ENCODE measurements around the gene SIRPB1. TPM values are rescaled to one million over a fixed set of nuclear protein-coding genes. Genes with fewer than 3 reads are reported as not detected.
"Not testable (repeated sequence)": the region's sequence is repeated elsewhere in the genome, so short reads cannot be mapped to it uniquely, and the experiment has no call there.

Gene SIRPB1
- 0.47 TPM for total RNA-seq

GRCh38 chr20:1619861-1620444 lies at the start of gene SIRPB1:
Gene SIRPB1 (minus strand): TSS chr20:1620009. CDS start chr20:1619944, 65 bp downstream.
- no peak for DNase-seq

DNA sequence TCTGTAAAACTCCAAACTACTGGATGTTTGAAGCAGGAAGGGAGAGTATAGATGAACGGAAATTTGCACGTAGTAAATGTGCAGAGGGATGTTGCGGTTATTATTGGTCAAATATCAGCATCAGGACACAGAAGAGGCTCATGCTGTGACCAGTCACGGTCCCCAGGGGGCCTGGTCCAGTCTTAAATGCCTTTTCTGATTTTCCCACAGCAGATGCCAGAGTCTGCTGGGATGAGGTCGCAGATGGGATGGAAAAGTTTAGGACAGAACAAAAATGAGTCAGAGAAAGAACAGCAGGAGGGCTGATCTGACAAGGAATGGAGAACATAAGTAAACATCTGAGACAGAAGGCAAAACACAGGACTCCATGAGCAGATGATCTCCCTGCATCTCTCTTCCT lies 49.5 kb upstream of the SIRPB1 start:
- DNase-seq, result no peak

DNA sequence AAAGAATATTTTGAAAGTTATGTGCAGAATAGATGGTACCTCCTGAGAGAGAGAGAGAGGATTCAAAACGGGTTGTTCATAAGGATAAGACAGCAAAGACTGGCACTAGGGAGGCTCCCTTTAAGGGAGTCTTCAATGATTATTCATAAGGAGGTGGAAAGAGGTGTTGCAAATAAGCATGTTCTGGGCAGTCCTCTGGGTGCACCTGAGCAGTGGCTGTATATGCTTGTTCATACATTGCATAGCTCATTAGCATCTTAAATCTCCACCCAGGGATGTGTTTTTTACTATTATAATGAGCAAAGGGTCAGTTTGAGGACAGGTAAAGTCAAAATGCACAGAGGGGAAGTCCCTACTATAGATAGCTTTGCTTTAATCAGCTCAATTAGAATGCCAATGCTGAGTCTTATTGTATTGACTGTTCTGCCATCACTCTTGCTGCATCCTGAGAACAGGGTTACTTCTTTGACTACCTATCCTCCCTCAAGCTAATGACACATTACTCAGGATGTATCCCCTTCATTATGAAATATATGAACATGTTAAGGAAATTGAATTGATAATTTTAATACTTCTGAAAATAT lies 47.8 kb upstream of the SIRPB1 start:
- no peak for DNase-seq

- no peak for DNase-seq
These were observed 47.0 kb upstream of the SIRPB1 start for GRCh38 chr20:1666802-1667201.

DNA sequence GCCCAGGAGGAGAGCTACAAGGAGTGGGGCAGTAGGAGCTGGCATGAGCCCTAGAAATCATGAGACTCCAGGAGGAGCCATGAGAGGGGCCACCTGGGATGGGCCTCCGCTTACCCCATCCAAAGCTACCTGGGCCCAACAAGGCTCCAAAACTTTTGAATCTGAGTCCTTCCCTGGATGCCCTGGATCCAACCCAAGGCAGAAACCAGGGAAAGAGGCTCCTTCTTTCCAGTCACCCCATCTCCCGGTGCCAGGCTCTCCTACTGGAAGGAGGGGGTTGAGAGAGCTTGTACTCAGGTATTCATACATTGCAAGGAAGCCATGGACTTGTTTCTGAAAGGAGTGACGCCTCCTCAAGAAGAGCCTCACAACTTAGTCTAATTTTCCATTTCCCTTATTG lies 45.5 kb upstream of the SIRPB1 start:
- DNase-seq, result no peak

GRCh38 chr20:1664911-1665310 lies 45.1 kb upstream of the SIRPB1 start:
- DNase-seq, result no peak

- no peak for DNase-seq
These were observed 44.1 kb upstream of the SIRPB1 start for GRCh38 chr20:1663917-1664316.

GRCh38 chr20:1661542-1662299 lies 41.9 kb upstream of the SIRPB1 start:
- no peak for DNase-seq

DNA sequence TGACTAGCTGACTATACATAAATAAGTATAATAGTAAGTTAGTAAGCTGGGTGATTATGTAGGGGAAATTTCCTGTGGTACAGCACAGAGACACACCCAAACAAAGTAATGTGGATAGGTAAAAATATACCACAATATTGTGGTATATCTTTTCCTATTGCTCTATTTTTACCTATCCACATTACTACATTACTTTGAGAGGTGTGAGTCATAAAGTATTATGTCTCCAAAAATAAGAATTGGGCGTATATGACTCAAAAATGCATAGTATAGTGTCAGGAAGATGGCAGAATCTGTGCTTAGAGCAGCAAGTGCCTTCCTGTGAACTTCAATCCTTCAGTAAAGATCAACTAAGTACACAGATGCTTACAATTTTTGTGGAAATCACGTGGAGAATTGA lies 40.4 kb upstream of the SIRPB1 start:
- no peak for DNase-seq

DNA sequence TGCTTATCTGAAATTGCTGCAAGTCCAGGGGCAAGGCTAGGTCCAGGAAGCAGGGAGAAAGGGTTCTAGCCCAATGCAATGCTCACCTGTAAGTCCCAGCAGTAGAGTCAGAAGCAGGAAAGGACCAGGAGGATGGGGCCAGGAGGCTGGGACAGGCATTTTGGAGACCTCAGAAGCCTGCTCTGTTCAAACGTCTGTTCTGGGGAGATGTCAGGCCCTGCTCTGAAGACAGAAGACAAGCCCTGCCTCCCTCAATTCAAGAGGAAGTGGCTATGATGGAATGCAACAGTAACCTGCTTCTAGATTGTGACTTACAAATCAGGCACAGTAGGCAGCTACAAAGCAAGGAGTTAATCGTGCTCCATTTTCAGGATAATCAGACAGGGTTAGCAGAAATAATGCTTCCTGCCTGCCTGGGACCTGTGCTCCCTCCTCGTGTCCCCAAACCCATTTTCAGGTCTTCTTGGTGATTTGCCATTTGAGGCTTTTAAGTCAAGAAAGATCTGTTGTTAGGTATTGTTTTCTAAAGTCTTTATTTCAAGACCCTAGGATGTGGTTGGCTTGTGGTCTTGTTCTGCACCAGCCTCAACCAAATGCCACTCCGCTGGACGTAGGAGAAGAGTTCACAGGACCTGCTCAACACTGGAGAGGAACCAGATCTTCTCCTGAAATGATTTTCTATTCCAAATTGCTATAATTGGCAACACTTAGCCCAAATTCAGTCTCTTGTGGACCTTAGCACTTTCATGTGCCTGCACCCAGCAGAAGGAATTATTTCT lies 37.9 kb upstream of the SIRPB1 start, which contains the start of gene SIRPG:
TSS of gene SIRPG (minus strand) at position 224 of the 779 bp plus-strand sequence. CDS start at position 159, 65 bp downstream.
- no peak for DNase-seq

GRCh38 chr20:1656844-1657243 lies 37.0 kb upstream of the SIRPB1 start:
- DNase-seq, result no peak

DNA sequence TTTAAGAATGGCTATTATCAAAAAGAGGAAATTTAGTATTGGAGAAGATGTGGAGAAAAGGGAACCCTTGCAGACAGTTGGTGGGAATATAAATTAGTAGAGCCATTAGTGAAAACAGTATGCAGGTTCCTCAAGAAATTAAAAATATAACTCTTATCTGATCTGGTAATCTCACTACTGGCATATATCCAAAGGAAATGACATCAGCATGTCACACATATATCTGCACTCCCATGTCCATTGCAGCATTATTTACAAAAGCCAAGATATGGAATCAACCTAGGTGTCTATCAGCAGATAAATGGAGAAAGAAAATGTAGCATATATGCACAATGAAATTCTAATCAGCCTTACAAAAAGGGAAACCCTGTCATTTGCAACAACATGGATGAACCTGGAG lies 35.2 kb upstream of the SIRPB1 start:
- DNase-seq, result no peak

- DNase-seq, result no peak
These were observed 33.2 kb upstream of the SIRPB1 start for GRCh38 chr20:1652960-1653359.

GRCh38 chr20:1652104-1652503 lies 32.3 kb upstream of the SIRPB1 start:
- DNase-seq, result no peak

DNA sequence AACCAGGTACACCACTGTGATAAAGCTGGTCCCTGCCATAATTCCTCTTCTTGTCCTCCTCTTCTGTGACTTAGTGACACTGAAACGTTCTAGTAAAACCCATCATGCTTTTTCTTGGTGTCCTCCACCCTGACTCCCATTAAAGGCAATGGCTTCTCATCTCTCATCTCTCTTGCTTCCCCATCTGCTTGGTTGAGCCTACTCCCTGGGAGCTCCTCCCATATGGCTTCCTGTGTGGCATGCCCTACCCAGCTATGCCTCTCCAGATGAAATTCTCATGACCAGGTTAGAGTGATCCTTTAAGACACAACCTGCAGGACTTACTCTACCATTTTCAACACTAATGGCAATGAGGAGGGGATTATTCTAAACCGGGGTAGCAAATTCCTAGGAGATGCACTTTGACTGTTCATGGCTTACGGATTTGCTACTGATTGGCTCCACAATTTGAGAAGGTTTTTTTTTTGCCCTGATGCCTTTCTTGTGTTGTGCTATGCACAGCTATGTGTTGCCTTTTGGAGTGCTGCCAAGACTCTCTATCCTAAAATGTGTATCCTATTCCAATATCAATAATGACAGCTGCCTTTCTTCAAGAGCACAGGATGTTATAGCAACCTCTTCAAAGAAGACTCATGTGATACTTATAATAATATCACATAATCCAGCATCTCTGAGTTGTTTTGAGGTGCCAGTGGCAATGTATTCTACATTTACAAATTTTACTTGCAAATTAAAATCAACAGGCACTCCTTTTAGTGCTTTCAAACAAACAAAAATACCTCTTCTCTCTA lies 31.7 kb upstream of the SIRPB1 start:
- DNase-seq, result no peak

- DNase-seq, result no peak
These were observed 28.3 kb upstream of the SIRPB1 start for GRCh38 chr20:1648101-1648500.

GRCh38 chr20:1646975-1647431 lies 27.2 kb upstream of the SIRPB1 start:
- DNase-seq, result no peak

DNA sequence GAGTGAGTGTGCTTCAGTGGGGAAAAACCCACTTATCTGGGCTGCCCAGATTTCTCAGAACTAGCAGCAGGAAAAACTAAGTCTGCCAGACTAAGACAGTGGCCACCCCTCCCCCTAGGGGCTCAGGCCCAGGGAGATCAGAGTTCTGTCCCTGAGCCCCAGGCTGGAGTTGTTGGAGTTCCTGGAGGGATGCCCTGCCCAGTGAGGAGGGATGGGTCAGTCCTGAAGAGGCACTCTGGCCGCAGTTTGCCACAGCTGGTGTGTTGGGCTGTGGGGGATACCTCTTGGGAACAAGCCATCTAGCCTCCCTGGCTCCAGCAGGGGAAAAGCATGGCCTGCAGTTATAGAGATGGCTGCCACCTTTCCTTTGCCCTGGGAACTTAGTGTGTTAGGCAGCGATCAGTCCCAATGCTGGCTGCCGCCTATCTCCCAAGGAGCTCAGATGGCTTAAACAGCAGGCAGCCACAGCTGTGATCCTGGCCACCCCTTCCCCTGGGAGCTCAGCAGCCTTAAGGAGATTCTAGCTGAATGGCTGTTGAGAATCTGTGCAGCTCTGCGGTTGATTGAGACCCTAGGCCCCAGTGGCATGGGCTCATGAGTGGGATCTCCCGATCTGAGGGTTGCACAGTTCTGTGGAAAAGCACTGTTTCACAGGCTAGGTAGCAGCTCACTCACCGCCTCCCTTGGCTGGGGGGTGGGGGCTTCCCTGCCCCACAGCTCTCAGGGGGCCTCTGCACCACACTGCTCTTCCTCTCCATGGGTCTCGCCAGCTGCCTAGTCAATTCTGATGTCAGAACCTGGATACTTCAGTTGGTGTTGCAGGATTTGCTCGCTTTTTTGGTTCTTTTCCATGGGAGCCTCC lies 24.5 kb upstream of the SIRPB1 start:
- DNase-seq, result no peak

DNA sequence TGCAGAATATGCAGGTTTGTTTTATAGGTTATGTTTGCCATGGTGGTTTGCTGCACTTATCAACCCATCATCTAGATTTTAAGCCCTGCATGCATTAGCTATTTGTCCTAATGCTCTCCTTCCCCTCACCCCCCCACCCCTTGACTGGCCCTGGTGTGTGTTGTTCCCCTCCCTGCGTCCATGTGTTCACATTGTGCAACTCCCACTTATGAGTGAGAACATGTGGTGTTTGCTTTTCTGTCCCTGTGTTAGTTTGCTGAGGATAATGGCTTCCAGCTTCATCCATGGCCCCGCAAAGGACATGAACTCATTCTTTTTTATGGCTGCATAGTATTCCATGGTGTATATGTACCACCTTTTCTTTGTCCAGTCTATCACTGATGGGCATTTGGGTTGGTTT lies 18.8 kb upstream of the SIRPB1 start:
- not testable (repeated sequence) for DNase-seq

- no peak for DNase-seq
These were observed 17.9 kb upstream of the SIRPB1 start for GRCh38 chr20:1637755-1638154.

DNA sequence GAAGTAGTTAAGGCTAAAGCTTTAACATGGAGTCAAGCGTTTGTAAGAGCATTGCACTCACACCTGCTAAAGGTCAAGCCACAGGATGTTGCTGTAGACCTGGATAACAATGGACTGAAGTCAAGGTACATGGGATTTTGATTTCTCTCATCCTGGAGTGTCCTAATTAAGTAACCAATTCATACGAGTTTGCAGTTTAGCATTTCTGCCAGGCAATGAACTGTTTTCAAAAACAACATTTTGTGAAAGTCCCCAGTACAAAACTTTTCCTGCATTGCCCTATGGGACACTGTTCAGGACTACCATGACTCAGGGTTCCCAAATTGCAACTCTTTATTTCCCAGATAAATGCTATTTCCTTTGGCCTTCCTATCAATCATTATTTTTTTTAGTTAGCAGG lies 17.4 kb upstream of the SIRPB1 start:
- no peak for DNase-seq

Measured in occipital lobe (tissue), 2 donors.